Testis (tissue), 2 donors: ENCODE results near the gene DDX49.

ENCODE experiments used
- CTCF ChIP-seq, 3 experiments: fragments of 450-650 bp in 2 of 3; fragments of 200-600 bp in 1 of 3; sonication (generic) in 1 of 3; IDR thresholded peaks; one replicate each; pipeline ENCODE4 v1.5.1; 2016 to 2019; ENCODE audit warnings: antibody characterized with exemption in 3 of 3, mild to moderate bottlenecking in 2 of 3, moderate library complexity in 1 of 3
- POLR2A ChIP-seq: fragments of 450-650 bp; IDR thresholded peaks from one replicate; pipeline ENCODE4 v1.6.1; 2017; ENCODE audit warnings: antibody characterized with exemption, mild to moderate bottlenecking, moderate library complexity

DNA sequence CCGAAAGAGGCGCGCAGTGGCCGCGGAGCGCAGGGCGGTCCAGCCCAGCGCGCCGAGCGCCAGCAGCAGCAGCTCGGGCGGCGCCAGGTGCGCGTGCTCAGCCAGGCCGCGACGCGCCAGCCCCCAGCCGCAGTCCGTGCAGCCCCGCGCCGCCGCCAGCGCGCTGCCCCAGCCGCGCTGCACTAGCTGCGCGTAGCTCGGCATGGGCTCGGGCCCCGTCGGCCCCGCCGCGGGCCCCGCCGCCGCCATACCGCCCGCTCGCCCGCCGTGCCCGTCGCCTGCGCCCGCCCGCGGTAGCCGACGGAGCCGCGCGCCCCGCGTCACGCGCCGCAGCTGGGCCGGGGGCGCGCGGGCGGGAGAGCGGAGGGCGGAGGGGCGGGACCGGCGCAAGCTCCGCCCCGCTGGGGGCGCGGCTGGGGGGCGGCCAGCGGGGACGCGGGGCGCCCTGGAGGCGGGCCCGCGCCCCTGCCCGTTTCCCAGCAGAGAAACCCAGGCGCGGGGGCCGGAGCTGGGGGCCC, 23.6 kb upstream of the DDX49 start, which contains the start of gene CERS1:
- TF ChIP-seq CTCF (IDR thresholded peaks at IDR 0.05) (no peak), POLR2A (no peak)
